ENCODE data around the gene MTNR1A. TPM values are rescaled to one million over a fixed set of nuclear protein-coding genes. Genes with fewer than 3 reads are reported as not detected.

The MTNR1A gene
- total RNA-seq = not detected in 2 replicates

DNA sequence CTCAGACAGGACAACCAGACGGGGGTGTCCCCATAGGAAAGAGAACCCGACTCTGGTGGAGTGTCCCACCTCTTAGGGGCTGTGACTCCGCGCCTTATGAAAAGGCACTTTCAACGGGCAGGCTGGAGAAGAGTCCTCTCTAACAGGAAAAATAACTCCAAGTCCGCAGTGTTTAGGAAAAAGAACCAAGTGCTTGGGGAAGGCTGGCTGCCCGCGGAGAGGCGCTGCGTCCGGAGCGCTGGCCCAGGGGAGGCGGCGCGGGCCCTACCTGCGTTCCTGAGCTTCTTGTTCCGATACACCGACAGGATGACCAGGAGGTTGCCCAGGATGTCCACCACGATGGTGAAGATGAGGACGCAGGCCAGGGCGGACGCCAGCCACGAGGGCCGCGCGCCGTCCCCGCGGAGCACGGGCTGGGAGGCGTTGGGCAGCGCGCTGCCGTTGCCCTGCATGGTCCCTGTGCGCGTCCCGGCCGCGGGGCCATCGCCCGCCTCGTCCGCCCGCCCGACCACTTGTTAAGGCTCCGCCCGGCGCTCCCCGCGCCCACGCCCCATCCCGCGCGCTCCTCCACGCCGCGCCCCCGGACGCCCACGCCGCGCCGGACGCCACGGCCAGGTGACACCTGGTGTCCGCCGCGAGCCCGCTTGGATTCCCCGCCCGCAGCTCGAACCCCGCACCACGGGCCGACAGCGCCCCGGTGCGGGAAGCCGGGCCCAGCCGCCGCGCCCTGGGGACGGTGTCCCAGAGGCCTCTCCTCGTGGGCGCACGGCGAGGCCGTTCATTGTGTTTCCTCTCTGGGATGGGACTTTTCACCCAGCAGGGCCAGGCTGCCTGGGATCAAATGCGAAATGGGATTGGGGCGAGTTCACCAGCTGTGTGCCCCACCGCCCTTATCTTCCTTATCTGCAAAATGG, at the start of gene MTNR1A:
Gene MTNR1A, minus strand, starts transcription at position 654 of the 914 bp plus-strand sequence. Its CDS starts 202 bp downstream, at position 452.
- DNase-seq = no peak

DNA sequence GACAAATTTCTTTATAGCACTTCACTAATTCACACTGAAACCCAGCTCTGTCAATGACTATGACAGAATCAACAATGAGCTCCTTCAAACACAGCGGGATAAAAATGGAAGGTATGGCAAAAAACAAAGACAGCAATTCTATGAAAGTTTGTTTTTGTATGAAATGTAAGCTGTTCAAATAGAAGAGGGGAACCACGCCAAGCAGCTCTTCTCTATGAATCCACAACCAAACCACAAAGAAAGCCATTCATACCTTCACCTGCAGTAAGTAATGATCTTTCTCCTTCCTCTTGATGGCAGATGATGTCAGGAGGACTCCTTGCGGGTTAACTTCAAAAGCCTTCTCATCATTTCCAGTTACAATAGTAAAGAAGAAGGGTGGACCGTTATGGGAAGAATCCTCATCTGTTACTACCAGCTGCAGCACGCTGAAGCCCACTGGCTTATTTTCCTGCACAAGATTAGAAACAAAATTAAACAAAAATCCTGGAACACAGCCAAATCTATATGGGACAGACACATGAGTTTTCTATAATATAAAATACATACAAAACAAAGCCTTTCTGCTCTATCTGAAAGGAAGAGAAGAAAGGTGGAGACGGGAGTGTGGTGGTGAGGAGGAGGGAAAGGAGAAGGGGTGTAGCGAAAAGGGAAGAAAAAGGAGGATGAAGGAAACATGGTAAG, 48.9 kb upstream of the MTNR1A start:
- no peak for DNase-seq

DNA sequence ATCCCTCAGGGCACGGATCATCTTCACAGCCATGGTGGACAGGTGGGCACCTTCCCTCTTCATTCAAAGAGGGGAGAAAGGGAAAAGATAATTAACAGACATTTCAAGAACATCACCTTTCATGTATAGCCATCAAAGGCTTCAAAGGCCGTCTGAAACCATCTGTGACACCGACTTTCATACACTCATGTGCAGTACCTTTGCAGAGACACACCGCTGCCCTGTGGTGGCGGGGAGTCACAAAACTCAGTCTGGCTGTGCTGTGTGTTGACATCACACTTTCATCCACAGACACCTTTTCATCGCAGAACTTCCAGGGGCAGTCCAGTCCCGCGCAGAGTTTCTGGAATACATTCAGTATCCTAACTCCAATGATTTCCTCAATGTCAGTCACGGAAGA, 47.6 kb upstream of the MTNR1A start:
- no peak for DNase-seq

DNA sequence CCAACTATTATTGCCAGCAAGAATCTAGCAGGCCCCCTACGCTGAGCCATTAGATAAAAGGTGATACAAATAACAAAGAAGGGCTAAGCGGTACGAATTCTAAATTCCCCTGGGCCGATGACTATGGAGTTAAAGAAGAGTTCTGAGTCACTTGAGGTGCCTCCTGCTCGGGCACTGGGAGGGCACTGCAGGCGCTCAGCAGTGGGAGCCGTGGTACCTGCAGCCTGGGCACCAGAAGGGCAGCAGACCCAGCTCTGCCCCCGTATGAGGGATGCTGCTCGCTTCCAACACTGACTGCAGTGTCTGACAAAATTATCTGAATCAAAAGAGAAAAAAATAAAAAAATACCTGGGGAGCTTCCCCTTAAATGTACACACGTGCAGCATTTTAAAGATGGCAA, 44.1 kb upstream of the MTNR1A start:
- no peak for DNase-seq

DNA sequence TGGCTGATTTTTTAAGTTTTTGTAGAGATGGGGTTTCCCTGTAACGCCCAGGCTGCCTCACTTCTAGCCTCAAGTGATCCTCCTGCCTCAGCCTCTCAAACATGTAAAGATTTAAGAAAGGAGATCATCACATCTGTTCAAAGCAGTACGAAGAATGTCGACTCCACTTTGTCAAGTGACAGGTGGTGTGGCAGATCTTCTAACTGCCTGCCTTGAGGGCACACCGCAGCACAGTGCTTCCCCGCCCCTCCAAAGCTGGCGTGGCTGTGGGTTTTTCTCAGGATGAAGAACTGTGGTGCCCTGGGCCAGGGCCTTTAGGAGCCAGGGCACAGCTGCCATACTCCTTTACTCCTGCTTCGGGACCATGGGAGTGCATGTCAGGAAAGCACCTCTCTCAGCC, 43.3 kb upstream of the MTNR1A start:
- DNase-seq = no peak

DNA sequence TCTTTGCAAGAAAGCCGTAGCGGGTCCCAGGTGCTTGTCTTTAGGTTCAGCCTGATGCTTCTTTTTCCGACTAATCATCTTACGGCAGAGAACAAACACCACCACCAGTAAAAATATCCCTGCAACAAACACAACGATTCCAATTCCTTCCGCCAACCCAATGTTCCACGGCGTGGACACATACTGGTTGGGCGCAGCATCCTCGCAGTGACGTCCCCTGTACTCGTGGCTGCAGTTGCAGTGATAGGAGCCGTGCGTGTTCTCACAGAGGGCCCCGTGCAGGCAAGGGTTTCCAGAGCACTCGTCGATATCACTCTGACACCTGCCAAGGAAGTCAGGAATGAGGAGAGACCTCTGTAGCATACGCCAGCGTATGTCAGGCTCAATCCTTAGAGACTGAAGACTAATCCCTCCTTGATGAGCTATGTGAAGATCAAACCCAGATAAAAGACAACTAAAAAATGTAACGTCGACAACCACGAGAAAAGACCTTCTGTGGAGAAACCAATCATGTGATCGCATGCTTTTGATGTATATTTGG, 41.6 kb upstream of the MTNR1A start:
- DNase-seq = no peak

DNA sequence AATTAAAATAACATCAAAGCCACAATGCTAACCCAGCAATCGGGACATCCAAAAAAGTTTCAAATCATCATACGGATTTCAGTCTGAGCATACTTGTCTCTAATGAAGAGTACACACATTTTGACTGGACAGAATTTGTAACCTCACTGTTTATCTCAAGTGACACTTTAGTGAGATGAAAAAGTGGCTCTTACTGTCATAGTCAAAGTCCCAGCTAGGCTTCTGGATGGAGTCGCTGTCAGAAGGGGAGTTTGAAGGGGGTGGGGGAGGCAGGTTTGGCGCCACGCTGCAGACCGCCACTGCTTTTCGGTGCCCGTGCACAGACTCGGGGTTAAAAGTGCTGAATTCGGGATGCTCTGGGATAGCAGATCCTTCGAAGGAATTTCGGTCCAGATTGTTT, 41.0 kb upstream of the MTNR1A start:
- no peak for DNase-seq

DNA sequence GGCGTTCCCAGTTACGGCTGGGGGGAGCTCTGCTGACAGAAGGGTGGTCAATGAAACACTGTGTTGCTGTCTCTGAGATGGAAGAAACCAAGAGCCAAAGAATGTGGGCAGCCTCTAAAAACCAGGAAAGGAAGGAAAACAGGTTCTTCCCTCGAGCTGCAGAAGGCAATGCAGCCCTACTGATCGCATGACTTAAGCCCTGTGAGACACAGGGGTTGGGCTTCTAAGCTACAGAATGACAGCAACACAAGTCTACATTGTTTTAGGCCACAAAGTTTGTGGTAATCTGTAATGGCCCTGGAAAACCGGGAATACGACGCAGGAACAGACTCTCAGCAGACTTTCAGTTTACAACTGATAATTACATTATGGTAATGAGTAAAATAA, 38.2 kb upstream of the MTNR1A start:
- DNase-seq = no peak

DNA sequence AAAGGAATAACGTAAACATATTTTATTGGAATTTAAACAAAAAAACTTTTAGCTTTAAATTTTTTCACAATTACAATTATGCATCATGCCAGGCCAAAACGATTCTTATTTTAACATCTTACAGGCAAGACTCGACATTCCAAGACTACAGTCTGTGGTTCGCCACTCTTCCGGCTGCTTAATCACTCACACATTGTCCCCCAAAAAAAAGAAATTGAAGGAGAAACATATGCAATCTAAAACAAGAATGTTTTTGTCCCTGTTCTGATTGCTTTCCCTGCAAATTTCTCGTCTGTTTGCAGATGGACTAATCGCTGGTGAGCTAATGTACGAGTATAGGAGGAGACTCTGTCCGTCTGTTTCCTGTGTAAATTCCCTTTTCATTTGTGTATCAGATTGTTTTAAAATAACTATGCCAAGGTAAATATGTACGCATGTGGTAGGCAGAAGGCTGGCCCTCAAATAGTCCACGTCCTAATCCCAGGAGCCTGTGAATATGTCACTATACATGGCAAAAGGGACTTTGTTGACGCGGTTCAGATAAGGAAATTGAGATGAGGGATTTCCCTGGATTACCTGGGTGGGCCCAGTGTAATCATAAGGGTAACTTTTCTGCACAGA, 37.7 kb upstream of the MTNR1A start:
- DNase-seq = no peak

DNA sequence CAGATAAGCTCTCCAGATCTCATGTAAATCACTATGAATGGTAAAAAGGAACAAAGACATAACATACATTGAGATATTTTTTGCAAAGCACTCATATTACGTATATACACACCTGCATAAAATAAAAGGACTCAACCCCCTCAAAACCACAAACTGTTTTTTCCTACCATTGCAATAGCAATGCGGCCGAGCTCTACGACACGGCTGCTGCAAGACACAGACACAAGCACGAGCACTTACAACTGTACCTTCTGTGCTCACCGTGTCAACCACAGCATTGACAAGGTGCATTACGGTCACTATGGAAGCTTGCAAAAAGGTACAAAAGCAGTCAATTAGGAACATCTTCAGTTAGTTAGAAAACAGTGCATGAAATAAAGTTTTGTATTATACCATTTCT, 37.1 kb upstream of the MTNR1A start:
- no peak for DNase-seq

DNA sequence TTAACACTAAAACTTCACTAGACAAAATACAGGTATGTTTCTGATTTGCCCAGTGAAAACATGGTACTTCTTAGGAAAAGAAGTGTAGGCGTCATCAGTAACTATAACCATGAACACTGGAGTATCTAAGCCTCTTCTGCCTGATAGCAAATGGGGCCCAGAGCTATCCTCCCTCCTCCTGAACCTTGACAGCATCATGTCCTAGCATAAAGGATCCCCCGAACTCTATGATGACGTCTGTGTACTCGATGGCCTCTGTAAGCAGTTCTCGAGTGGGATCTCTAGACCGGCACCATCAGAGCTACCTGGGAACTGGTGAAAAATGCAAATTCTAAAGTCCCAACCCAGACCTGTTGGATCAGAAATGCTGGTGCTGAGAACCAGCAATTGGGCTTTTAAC, 36.3 kb upstream of the MTNR1A start:
- DNase-seq = no peak

DNA sequence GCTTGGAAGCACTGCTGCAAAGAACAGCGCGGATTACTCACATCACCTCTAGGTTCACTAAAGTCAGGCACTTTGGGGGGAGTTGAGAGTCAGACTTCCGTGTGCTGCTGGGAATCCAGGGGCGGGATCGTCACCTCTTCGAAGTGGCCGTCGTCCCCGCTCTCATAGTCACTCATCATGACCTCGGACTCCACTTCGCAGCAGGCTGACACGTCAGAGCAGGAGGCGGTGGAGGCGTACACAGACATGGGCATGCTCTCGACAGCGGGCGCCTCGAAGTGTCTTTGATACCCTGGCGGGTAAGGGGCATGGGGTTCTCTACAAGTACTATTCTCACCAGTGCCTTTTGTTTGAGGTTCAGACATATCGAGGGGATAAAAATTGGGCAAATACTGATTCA, 33.1 kb upstream of the MTNR1A start:
- no peak for DNase-seq

DNA sequence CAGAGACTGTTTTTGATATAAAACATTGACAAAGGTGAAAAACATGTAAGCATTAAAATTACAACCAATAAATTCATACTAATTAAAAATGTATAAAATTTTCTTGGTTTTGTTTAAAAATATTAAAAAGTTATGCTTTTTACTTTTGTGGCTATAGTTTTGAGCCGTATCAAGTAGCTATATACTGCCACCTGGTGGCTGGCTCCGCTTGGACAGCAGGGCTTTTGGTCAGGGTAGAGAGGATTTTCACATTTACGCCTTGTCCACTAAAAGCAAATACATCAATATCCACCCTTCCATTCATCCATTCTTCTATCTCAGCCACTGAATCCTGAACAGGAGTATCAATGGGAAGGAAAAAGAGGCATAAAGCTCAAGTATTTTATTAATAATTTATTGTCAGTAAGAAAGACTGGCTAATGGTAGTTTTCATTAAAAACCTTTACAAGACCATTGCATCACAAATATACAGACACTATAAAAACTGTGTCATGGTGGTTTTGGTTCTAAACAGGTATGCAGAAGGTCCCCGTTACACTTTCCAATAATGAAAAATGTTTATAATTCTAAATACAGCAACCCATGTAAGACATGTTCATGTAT, 32.1 kb upstream of the MTNR1A start:
- DNase-seq = peak; percentile 75

DNA sequence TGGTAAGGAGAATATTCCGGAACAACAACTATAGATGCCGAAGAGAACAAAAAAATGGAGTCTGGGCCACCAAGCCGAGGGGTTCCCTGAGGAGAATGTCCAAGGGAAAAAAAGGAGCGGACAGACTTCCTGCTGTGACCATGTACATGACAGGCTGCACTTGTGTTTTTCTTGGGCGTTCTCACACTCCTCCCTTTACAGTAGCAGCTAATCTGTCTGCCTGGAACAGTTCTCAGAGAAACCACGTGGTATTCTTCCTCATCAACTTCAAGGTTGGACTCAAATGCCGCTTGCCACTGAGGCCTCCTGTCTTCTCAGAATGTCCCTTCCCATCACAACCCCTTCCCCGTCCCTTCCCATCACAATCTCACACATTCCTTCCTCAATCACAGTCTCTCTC, 30.8 kb upstream of the MTNR1A start:
- no peak for DNase-seq

DNA sequence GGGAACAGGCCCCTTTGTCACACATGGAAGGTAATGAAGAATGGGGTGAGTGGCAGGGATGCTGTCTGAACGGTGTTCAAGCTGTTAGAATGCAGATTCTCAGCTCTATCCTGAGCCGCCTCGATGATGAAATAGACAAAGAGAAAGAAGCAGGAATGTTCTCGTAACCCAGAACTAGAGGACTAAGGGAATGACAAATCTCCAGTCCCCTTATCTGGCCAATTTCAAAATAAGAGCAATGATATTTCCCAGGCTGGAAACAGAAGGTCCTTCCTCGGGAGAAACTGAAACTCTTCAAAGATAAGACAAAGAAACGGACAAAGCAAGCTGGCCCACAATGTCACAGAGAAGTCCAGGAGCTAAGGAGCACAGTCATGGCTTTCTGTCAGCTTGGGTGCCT, 29.5 kb upstream of the MTNR1A start:
- no peak for DNase-seq

DNA sequence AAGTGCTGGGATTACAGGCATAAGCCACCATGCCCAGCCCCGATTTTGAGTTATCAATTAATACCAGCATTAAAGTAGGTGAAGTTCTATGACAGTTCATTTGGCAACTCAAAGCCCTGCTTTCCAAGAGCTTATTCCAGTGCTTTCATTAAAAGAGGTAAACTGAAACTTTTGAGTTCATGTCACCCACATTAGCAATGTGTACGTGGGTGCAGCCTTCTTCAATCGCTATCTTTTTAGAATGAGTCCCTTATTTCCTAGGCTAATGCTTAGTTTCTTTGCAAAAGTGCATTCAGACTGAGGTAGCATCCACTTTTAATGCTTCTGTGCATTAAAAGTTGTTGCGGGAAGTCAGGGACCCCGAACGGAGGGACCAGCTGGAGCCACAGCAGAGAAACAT, 26.1 kb upstream of the MTNR1A start:
- no peak for DNase-seq

DNA sequence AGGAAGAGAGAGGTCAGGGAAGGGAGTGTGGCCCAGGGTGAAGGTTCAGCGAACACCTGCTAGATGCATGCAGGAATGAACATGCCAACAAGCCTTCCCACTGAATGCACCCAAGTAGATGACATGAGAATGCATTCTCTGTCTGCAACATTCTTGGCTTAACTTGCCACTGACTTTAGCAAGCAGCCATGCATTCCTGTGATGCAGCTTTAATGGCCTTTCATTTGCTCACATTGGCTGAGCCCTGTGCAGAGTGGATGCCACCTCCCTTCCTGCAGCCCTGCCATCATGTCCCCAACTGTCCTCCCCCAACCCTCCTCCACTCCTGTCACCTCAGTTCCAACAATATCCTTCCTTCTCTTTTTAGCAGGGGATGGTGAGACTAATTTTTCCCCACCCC, 25.3 kb upstream of the MTNR1A start:
- DNase-seq = no peak

DNA sequence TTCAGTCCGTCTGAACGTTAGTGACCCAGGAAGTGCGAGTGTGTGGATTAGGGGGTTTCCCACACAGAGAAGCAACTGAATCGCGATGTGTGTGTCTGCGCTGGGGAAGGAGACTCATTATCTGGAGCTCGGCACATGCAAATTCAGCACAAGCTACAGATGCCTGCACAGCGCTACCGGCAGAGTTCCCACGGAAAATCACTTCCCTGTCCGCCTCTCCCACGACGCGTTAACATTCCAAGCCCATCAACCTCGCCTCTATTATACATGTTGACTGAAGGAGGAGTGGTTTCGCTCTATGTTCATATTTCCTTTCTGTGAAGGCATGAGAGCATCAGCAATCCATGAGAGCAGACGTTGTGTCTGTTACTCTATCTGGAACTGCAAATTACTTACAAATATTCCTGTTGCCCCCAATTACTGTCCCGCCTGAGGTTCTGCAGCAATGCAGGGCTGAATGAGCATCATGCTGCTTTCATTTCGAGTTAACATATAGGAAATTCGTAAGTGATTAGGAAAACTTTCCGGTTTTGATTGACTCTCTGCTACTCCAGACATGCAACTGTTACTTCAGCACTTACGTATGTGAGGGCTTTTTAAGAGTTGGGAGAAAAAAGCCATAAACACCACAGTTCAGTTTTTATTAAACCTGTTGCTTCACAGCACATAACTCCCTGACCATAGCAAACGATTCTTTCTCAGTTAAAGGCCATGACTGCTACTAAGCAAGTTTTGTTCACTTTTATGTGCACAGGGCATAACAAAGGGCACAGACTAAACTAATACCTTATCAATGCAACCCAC, 15.0 kb upstream of the MTNR1A start:
- no peak for DNase-seq

DNA sequence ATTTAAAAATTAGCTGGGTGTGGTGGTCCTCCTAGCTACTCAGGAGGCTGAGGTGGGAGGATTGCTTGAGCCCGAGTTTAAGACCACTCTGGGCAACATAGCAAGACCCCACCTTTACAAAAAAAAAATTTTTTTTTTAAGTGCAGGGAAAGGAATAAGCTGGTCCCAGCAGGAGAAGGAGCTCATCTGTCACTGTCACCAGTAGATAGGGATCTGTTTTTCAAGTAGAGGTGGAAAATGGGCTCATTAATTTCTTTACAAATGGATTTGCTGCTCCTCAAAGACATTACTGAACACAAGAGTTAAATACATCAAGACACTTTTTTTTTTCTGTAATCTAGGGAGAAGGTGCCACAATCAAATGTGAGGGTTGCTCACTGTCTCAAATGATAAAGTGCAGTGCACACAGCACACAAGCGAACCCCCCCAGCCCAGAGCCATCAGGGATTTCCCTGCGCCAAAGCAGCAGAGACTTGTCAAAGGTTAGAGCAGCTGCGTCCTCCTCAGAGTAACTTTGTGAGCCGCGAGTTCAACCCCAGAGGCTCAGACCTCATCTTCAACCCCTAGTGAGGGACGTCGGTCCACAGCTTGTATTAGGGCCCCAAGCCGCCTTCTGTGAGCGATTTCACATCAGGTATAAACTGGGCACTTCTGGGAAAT, 14.3 kb upstream of the MTNR1A start:
- no peak for DNase-seq

DNA sequence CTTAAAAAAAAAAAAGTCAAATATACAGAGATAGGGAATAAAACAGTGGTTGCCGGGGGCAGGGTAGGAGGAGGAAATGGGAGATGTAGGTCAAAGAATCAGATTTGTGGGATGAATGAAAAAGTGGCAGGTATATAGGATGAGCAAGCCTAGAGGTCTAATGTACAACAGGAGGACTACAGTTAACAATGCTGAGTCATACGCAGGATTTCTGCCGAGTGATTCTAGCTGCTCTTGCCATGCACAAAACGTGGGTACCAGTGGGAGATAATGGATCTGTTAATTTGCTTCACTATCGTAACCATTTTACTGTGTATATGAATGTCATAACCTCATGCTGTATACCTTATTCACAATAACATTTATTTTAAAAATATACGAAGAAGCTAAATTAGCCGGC, 10.7 kb upstream of the MTNR1A start:
- DNase-seq = no peak

DNA sequence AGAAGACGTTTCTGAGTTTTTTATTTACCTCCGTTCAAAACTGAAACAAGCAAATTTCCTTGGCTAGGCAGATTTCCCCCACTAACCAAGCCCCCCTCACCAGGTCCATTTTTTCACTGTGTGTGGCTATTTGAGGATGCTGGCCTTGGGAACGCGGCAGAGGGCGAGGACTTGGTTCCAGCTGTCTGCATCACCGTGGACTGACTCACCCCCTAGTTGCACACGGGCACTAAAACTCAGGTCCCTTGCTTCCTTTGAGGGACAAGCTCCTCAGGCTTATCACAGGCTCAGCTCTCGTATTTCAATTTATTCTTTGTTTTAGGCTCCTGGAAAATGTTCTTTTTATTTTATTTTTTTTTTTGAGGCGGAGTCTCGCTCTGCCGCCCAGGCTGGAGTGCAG, 8.4 kb upstream of the MTNR1A start:
- no peak for DNase-seq

DNA sequence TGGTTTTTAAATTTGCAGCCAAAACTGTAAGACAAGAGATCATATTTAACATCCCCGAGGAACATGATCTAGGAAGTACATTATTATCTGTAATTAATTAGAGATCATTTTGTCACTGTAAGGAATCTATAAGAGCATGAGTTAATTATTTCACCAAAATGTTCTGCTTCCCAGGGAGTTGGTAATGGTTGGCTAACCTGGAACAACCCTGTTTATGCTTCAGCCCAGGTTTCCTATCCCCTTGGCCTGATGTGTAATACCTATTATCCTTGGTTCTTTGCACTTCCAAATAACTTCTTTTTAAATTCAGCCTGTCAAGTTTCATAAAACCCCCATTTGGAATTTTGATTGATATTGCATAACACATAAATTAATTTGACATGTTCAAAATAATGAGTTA, 6.4 kb upstream of the MTNR1A start:
- DNase-seq = no peak
